Measurements from ENCODE around the gene MAGED2.

The MAGED2 gene

DNA sequence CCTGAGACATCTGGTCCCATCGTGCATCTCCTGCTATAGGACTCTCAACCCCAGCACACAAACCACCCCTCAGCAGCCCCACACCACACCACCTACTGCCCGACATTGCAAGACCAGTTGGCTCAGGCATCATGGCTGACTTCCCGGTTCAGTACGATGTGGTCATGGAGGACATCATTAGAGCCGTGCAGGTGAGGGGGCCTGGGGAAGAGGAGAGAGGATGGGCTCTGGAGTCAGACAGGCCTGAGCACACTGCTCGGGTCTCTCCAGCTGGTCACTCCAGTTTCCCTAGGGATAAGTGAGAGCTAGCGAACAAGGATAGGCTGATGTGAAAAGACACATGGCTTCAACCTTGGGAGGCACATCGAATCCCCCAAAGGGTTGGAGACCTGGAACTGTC is 17.2 kb downstream of the MAGED2 start:
- Histone ChIP-seq H3F3A (ENCODE audit: low read depth) (no peaks in the 10 kb centered on the region), H3K79me2 (ENCODE audit: insufficient read depth, low read length) (no peaks in the 10 kb centered on the region), H3K4me2 (ENCODE audit: low read depth, low read length, poor library complexity, severe bottlenecking) (no peak overlapping the region), H3K27me3 (ENCODE audit: insufficient read depth, low read length, poor library complexity, severe bottlenecking) (no peaks in the 10 kb centered on the region), H3K4me1 (ENCODE audit: insufficient read depth, low read length, poor library complexity, severe bottlenecking) (no peaks in the 10 kb centered on the region), H3K9me3 (ENCODE audit: insufficient read depth, low read depth, low read length) (no peaks in the 10 kb centered on the region), H3K4me3 (ENCODE audit: low read length, poor library complexity, severe bottlenecking) (no peak overlapping the region), H3K36me3 (ENCODE audit: insufficient read depth, low read length) (no peaks in the 10 kb centered on the region), H3K9ac (ENCODE audit: low read depth, low read length, poor library complexity, severe bottlenecking) (no peak overlapping the region), H3K9me2 (replicated peaks; ENCODE audit: low read depth, low read length) (no peaks in the 10 kb centered on the region), H2AFZ (ENCODE audit: low read length) (no peak overlapping the region), H4K20me1 (ENCODE audit: insufficient read depth, low read length, poor library complexity, severe bottlenecking) (no peaks in the 10 kb centered on the region)
- TF ChIP-seq EZH2phosphoT487 (IDR thresholded peaks at IDR 0.05; ENCODE audit: borderline replicate concordance), result no peak
- TF ChIP-seq, protein P1, sequence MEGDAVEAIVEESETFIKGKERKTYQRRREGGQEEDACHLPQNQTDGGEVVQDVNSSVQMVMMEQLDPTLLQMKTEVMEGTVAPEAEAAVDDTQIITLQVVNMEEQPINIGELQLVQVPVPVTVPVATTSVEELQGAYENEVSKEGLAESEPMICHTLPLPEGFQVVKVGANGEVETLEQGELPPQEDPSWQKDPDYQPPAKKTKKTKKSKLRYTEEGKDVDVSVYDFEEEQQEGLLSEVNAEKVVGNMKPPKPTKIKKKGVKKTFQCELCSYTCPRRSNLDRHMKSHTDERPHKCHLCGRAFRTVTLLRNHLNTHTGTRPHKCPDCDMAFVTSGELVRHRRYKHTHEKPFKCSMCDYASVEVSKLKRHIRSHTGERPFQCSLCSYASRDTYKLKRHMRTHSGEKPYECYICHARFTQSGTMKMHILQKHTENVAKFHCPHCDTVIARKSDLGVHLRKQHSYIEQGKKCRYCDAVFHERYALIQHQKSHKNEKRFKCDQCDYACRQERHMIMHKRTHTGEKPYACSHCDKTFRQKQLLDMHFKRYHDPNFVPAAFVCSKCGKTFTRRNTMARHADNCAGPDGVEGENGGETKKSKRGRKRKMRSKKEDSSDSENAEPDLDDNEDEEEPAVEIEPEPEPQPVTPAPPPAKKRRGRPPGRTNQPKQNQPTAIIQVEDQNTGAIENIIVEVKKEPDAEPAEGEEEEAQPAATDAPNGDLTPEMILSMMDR (conservative IDR thresholded peaks at IDR 0.05; ENCODE audit: low read length), result no peak

DNA sequence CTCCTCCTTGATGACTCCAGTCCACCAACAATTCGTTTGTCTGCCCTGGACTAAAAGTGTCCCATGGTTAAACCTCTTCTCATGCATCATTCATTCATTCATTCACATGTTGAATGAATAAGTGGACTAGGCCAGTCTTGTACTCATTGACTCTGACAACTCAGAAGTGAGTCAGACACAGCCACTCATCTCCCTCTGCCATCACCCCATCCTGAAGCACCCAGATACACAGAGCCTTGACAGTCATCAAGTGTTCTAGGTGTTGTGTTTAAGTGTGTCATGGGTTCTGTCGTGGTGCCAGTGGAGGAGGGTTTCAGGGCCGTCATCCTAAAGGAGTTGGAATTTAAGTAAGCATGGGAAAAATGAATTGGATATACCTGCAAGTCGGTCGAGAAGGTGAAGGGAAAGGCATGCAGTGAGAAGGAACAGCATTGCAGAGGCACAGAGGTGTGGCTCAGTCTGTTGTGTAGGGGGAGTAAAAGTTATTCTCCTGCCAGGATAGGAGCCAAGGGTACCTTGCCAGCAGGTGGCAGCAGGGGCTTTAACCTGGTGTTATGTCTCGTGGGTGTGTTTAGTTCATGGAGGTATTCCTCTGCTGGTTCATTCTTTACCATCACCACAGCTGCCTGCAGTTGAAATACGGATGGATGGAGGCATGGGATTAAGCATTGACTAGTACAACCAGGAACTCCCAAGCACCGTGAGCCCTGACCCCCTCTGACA is 18.3 kb downstream of the MAGED2 start:
- Histone ChIP-seq H2AFZ (ENCODE audit: low read length) (no peak overlapping the region), H3K4me3 (ENCODE audit: low read length, poor library complexity, severe bottlenecking) (no peak overlapping the region), H3K27me3 (ENCODE audit: insufficient read depth, low read length, poor library complexity, severe bottlenecking) (no peaks in the 10 kb centered on the region), H3K4me1 (ENCODE audit: insufficient read depth, low read length, poor library complexity, severe bottlenecking) (no peaks in the 10 kb centered on the region), H3K4me2 (ENCODE audit: low read depth, low read length, poor library complexity, severe bottlenecking) (no peak overlapping the region), H3F3A (ENCODE audit: low read depth) (no peaks in the 10 kb centered on the region), H3K9me2 (replicated peaks; ENCODE audit: low read depth, low read length) (no peaks in the 10 kb centered on the region), H3K79me2 (ENCODE audit: insufficient read depth, low read length) (no peaks in the 10 kb centered on the region), H3K36me3 (ENCODE audit: insufficient read depth, low read length) (no peaks in the 10 kb centered on the region), H3K9me3 (ENCODE audit: insufficient read depth, low read depth, low read length) (no peaks in the 10 kb centered on the region), H3K9ac (ENCODE audit: low read depth, low read length, poor library complexity, severe bottlenecking) (no peak overlapping the region), H4K20me1 (ENCODE audit: insufficient read depth, low read length, poor library complexity, severe bottlenecking) (no peaks in the 10 kb centered on the region)
- no peak for TF ChIP-seq EZH2phosphoT487 (IDR thresholded peaks at IDR 0.05; ENCODE audit: borderline replicate concordance)
- TF ChIP-seq, protein P1 (conservative IDR thresholded peaks at IDR 0.05; ENCODE audit: low read length), result peak; percentile 27; the same call in 1 of the 2 replicates

DNA sequence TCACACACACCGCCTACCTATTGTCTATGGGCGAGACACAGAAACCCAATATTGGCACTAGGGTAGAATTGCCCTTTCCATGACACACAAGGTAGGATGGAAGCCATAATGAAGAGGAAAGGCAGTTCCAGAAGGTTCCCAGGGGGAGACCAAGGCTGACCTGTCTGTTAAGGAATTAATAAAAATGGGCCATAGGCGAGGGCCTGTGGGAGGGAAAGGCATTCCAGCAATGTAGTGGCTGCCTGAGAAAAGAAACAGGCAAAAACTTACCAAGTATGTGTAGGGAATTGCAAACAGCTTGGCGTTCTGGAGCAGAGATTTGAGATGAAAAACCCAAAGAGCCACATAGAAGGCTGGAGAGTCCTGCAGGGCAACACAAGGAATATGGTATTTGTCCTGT is 19.1 kb downstream of the MAGED2 start:
- no peak overlapping the region for H2AFZ ChIP-seq (ENCODE audit: low read length)
- no peaks in the 10 kb centered on the region for H4K20me1 ChIP-seq (ENCODE audit: insufficient read depth, low read length, poor library complexity, severe bottlenecking)
- no peak overlapping the region for H3K4me2 ChIP-seq (ENCODE audit: low read depth, low read length, poor library complexity, severe bottlenecking)
- H3K4me3 ChIP-seq (ENCODE audit: low read length, poor library complexity, severe bottlenecking), result no peak overlapping the region
- H3F3A ChIP-seq (ENCODE audit: low read depth), result no peaks in the 10 kb centered on the region
- H3K27me3 ChIP-seq (ENCODE audit: insufficient read depth, low read length, poor library complexity, severe bottlenecking), result no peaks in the 10 kb centered on the region
- H3K9ac ChIP-seq (ENCODE audit: low read depth, low read length, poor library complexity, severe bottlenecking), result no peak overlapping the region
- H3K36me3 ChIP-seq (ENCODE audit: insufficient read depth, low read length), result no peaks in the 10 kb centered on the region
- H3K9me2 ChIP-seq (replicated peaks; ENCODE audit: low read depth, low read length), result no peaks in the 10 kb centered on the region
- no peaks in the 10 kb centered on the region for H3K4me1 ChIP-seq (ENCODE audit: insufficient read depth, low read length, poor library complexity, severe bottlenecking)
- no peaks in the 10 kb centered on the region for H3K9me3 ChIP-seq (ENCODE audit: insufficient read depth, low read depth, low read length)
- H3K79me2 ChIP-seq (ENCODE audit: insufficient read depth, low read length), result no peaks in the 10 kb centered on the region
- no peak for TF ChIP-seq EZH2phosphoT487 (IDR thresholded peaks at IDR 0.05; ENCODE audit: borderline replicate concordance)
- TF ChIP-seq, protein P1 (conservative IDR thresholded peaks at IDR 0.05; ENCODE audit: low read length), result no peak

Data from Loucy (cell line).